Activated CD4-positive, alpha-beta T cell treated with anti-CD3 and anti-CD28 coated beads, Interleukin-2, amount 50 U/mL, for 4 hours (primary cell): ENCODE results near the gene SPHK1.
A peak's percentile ranks its signal among the peaks of the same experiment; 100 is the strongest.

Experiments used
- DNase-seq, 2 experiments: peaks; one replicate each; pipeline ENCODE4 v3.0.0-alpha.2; 2020

The SPHK1 gene

GRCh38 chr17:76408037-76408849, 23.8 kb downstream of the SPHK1 start:
- peak; percentile 63 for DNase-seq

- no peak for DNase-seq
Observed at GRCh38 chr17:76410328-76410965, 26.0 kb downstream of the SPHK1 start.

- DNase-seq, result no peak
Observed at GRCh38 chr17:76411247-76411646, 26.8 kb downstream of the SPHK1 start.

GRCh38 chr17:76414334-76415295, 30.2 kb downstream of the SPHK1 start:
- DNase-seq, result no peak

GRCh38 chr17:76415786-76416185, 31.4 kb downstream of the SPHK1 start:
- no peak for DNase-seq

GRCh38 chr17:76416457-76416856, 32.0 kb downstream of the SPHK1 start:
- no peak for DNase-seq

- no peak for DNase-seq
Observed at GRCh38 chr17:76416899-76417298, 32.5 kb downstream of the SPHK1 start.

- no peak for DNase-seq
Observed at GRCh38 chr17:76417499-76418143, 33.2 kb downstream of the SPHK1 start.

- no peak for DNase-seq
Observed at GRCh38 chr17:76419576-76420260, 35.3 kb downstream of the SPHK1 start.

GRCh38 chr17:76420356-76421043, 36.1 kb downstream of the SPHK1 start:
- DNase-seq, result no peak

GRCh38 chr17:76421044-76421407, 36.6 kb downstream of the SPHK1 start:
- no peak for DNase-seq

GRCh38 chr17:76422406-76422805, 38.0 kb downstream of the SPHK1 start:
- DNase-seq, result no peak

GRCh38 chr17:76422860-76423259, 38.5 kb downstream of the SPHK1 start:
- DNase-seq, result no peak

GRCh38 chr17:76426853-76427252, 42.4 kb downstream of the SPHK1 start:
- DNase-seq, result no peak

GRCh38 chr17:76427501-76428231, 43.3 kb downstream of the SPHK1 start:
- no peak for DNase-seq

GRCh38 chr17:76428511-76428910, 44.1 kb downstream of the SPHK1 start:
- DNase-seq, result no peak

GRCh38 chr17:76431509-76431908, 47.1 kb downstream of the SPHK1 start:
- DNase-seq, result no peak

- DNase-seq, result no peak
Observed at GRCh38 chr17:76432004-76432403, 47.6 kb downstream of the SPHK1 start.

GRCh38 chr17:76432712-76433336, 48.4 kb downstream of the SPHK1 start:
- no peak for DNase-seq

- DNase-seq, result no peak
Observed at GRCh38 chr17:76433693-76434092, 49.3 kb downstream of the SPHK1 start.
